ENCODE results near the gene MLN.

Gene MLN

GRCh38 chr6:33771146-33772081 is 32.4 kb downstream of the MLN start:
- DNase-seq: peak; percentile 100

GRCh38 chr6:33770833-33771145 is 33.0 kb downstream of the MLN start:
- no peak for DNase-seq

GRCh38 chr6:33770124-33770832 is 33.5 kb downstream of the MLN start:
- no peak for DNase-seq

GRCh38 chr6:33769248-33769821 is 34.5 kb downstream of the MLN start:
- no peak for DNase-seq

- DNase-seq: peak; percentile 81
Measured at GRCh38 chr6:33768644-33769120, 35.1 kb downstream of the MLN start.

GRCh38 chr6:33766921-33767907 is 36.6 kb downstream of the MLN start:
- no peak for DNase-seq

GRCh38 chr6:33765368-33765767 is 38.4 kb downstream of the MLN start:
- DNase-seq: no peak

GRCh38 chr6:33764036-33764435 is 39.8 kb downstream of the MLN start:
- DNase-seq: no peak

- DNase-seq: peak; percentile 50
Measured at GRCh38 chr6:33763483-33763882, 40.3 kb downstream of the MLN start.

- DNase-seq: no peak
Measured at GRCh38 chr6:33762713-33763112, 41.1 kb downstream of the MLN start.

- peak; percentile 48 for DNase-seq
Measured at GRCh38 chr6:33761922-33762629, 41.7 kb downstream of the MLN start.

GRCh38 chr6:33761581-33761921 is 42.3 kb downstream of the MLN start:
- no peak for DNase-seq

- DNase-seq: no peak
Measured at GRCh38 chr6:33759887-33760629, 43.7 kb downstream of the MLN start.

- no peak for DNase-seq
Measured at GRCh38 chr6:33758815-33759216, 45.0 kb downstream of the MLN start.

- no peak for DNase-seq
Measured at GRCh38 chr6:33757906-33758305, 45.9 kb downstream of the MLN start.

GRCh38 chr6:33757113-33757512 is 46.7 kb downstream of the MLN start:
- no peak for DNase-seq

- no peak for DNase-seq
Measured at GRCh38 chr6:33756211-33756954, 47.4 kb downstream of the MLN start.

- no peak for DNase-seq
Measured at GRCh38 chr6:33755070-33755869, 48.5 kb downstream of the MLN start.

- DNase-seq: no peak
Measured at GRCh38 chr6:33754222-33754621, 49.6 kb downstream of the MLN start.

All from fibroblast of skin of scalp (primary cell).